ENCODE results near the gene SPI1.

GRCh38 chr11:47350315-47350714 is 28.0 kb downstream of the SPI1 start:
- TF ChIP-seq CTCF (IDR thresholded peaks at IDR 0.05; ENCODE audit: insufficient read depth, low read depth, low read length) = no peak
- TF ChIP-seq EZH2 (IDR thresholded peaks at IDR 0.05; ENCODE audit: insufficient read depth, low read length) = no peak

Measured in astrocyte (in vitro differentiated cells and primary cell).